HCT116 (cell line): Measurements from ENCODE around the gene CPM. TPM values are rescaled to one million over a fixed set of nuclear protein-coding genes. Genes with fewer than 3 reads are reported as not detected.

ENCODE experiments used
- ATAC-seq: fragments of 200-7000 bp; cut with Tn5 transposase; 2 replicates; pipeline ENCODE4 v1.9.1; 2020; ENCODE audit warnings: mild to moderate bottlenecking, moderate library complexity
- BruUV-seq: library from RNA; stranded (reverse); fragments of 400-500 nt; replicated peaks from 2 replicates; lab custom pipeline; 2021; lab: Mats Ljungman, UMichigan
- CTCF ChIA-PET: fragments of 300-600 bp; sonication (Branson Sonifier 250); formaldehyde crosslinking; loops from one replicate; lab custom pipeline; 2021; ENCODE audit warnings: antibody characterized with exemption; lab: Charles Lee
- POLR2A ChIA-PET: fragments of 300-600, 350-600 bp; sonication (Branson Sonifier 250); formaldehyde crosslinking; loops from one replicate; lab custom pipeline; 2021; ENCODE audit warnings: antibody characterized with exemption; lab: Charles Lee
- RAD21 ChIA-PET, 2 experiments: fragments of 300-600 bp; sonication (Branson Sonifier 250); formaldehyde crosslinking; loops; one replicate each; lab custom pipeline; 2023; ENCODE audit warnings: low total read pairs in 2 of 2; ENCODE audit not compliant: uncharacterized antibody in 2 of 2, unreplicated experiment in 2 of 2, low non-redundant PET in 1 of 2; lab: Charles Lee
- DNase-seq: peaks from one replicate; pipeline ENCODE4 v3.0.0-alpha.2; 2010; ENCODE audit warnings: low read depth, low spot score
- H2AFZ ChIP-seq: fragments of 200-600 bp; shearing (Covaris generic), sonication (generic); 2 replicates; pipeline ENCODE4 v1.6.1; 2017; ENCODE audit warnings: low read depth, mixed run types, mixed read lengths, antibody characterized with exemption, low read length; ENCODE audit not compliant: poor library complexity, severe bottlenecking
- H3K27ac ChIP-seq: 2 replicates; pipeline ENCODE4 v1.5.1; 2012; ENCODE audit warnings: low read depth, low read length
- H3K27me3 ChIP-seq: fragments of 200-600 bp; sonication (generic); 2 replicates; pipeline ENCODE4 v1.6.1; 2016; ENCODE audit warnings: mixed run types, low read length, mixed read lengths; ENCODE audit not compliant: insufficient read depth
- H3K36me3 ChIP-seq, 2 experiments: fragments of 200-500 bp in 1 of 2; fragments of 200-600 bp in 1 of 2; sonication (Bioruptor generic) in 1 of 2; sonication (generic) in 1 of 2; 2 replicates each; pipeline versions ENCODE4 v1.5.1 to v1.6.1; 2014 to 2016; ENCODE audit warnings: low read length in 2 of 2, inconsistent platforms in 1 of 2, mixed read lengths in 1 of 2, mixed run types in 1 of 2; ENCODE audit not compliant: insufficient read depth in 2 of 2, control insufficient read depth in 1 of 2
- H3K4me1 ChIP-seq, 2 experiments: fragments of 200-600 bp in 1 of 2; sonication (generic) in 1 of 2; 2 replicates each; pipeline versions ENCODE4 v1.5.1 to v1.6.1; 2012 to 2017; ENCODE audit warnings: low read length in 2 of 2, inconsistent platforms in 1 of 2, mild to moderate bottlenecking in 1 of 2, mixed read lengths in 1 of 2, mixed run types in 1 of 2, moderate library complexity in 1 of 2; ENCODE audit not compliant: insufficient read depth in 2 of 2, control insufficient read depth in 1 of 2
- H3K4me2 ChIP-seq: fragments of 200-600 bp; sonication (generic); 2 replicates; pipeline ENCODE4 v1.6.1; 2017; ENCODE audit warnings: mixed run types, low read length, mixed read lengths
- H3K4me3 ChIP-seq, 2 experiments: fragments of 200-600 bp in 1 of 2; sonication (generic) in 1 of 2; replicated peaks in 1 of 2; 2 replicates each; pipeline ENCODE4 v1.5.1; 2011 to 2016; ENCODE audit warnings: low read length in 2 of 2, control low read depth in 1 of 2, low read depth in 1 of 2, mild to moderate bottlenecking in 1 of 2, mixed read lengths in 1 of 2, mixed run types in 1 of 2
- H3K79me2 ChIP-seq: fragments of 200-600 bp; sonication (generic); 2 replicates; pipeline ENCODE4 v1.6.1; 2017; ENCODE audit warnings: mild to moderate bottlenecking, mixed run types, low read length, moderate library complexity, mixed read lengths; ENCODE audit not compliant: insufficient read depth
- H3K9ac ChIP-seq: fragments of 200-600 bp; sonication (generic); 2 replicates; pipeline ENCODE4 v1.6.1; 2016; ENCODE audit warnings: low read length, mixed read lengths
- H3K9me2 ChIP-seq: fragments of 200-600 bp; sonication (generic), shearing (Covaris generic); 2 replicates; pipeline ENCODE4 v1.6.1; 2017; ENCODE audit warnings: mixed run types, mild to moderate bottlenecking, moderate library complexity; ENCODE audit not compliant: insufficient read depth
- H3K9me3 ChIP-seq, 2 experiments: fragments of 200-500 bp in 1 of 2; fragments of 200-600 bp in 1 of 2; sonication (Bioruptor generic) in 1 of 2; sonication (generic) in 1 of 2; 2 replicates each; pipeline ENCODE4 v1.6.1; 2014 to 2017; ENCODE audit warnings: low read length in 2 of 2, mixed read lengths in 2 of 2, inconsistent platforms in 1 of 2, low read depth in 1 of 2, mild to moderate bottlenecking in 1 of 2, mixed run types in 1 of 2, moderate library complexity in 1 of 2; ENCODE audit not compliant: control insufficient read depth in 1 of 2, insufficient read depth in 1 of 2
- H4K20me1 ChIP-seq: fragments of 200-600 bp; sonication (generic), shearing (Covaris generic); 2 replicates; pipeline ENCODE4 v1.6.1; 2017; ENCODE audit warnings: mixed run types, mild to moderate bottlenecking, moderate library complexity; ENCODE audit not compliant: insufficient read depth
- ELF1 ChIP-seq: IDR thresholded peaks from 2 replicates; pipeline ENCODE4 v1.6.1; 2012; ENCODE audit warnings: low read depth, borderline replicate concordance
- EZH2phosphoT487 ChIP-seq: fragments of 200-600 bp; IDR thresholded peaks from 2 replicates; pipeline ENCODE4 v1.6.1; 2018; ENCODE audit warnings: antibody characterized with exemption, borderline replicate concordance
- POLR2A ChIP-seq: IDR thresholded peaks from 2 replicates; pipeline ENCODE4 v1.7.0; 2011; ENCODE audit warnings: borderline replicate concordance; ENCODE audit not compliant: insufficient read depth, insufficient read length; ENCODE audit errors: extremely low read depth
- RAD21 ChIP-seq: IDR thresholded peaks from 2 replicates; pipeline ENCODE4 v1.6.1; 2012; ENCODE audit warnings: low read depth, mild to moderate bottlenecking
- SP1 ChIP-seq: IDR thresholded peaks from 2 replicates; pipeline ENCODE4 v1.6.1; 2012; ENCODE audit warnings: low read depth
- TCF7L2 ChIP-seq: IDR thresholded peaks from 2 replicates; pipeline ENCODE4 v1.7.0; 2011; ENCODE audit warnings: borderline replicate concordance, inconsistent platforms; ENCODE audit not compliant: insufficient read depth, insufficient read length; ENCODE audit errors: extremely low read depth
- ZFX ChIP-seq: fragments of 450-650 bp; IDR thresholded peaks from 2 replicates; pipeline ENCODE4 v1.6.1; 2017
- intact Hi-C: fragments of 100-400 bp; cut with micrococcal nuclease; formaldehyde crosslinking; loops from 2 replicates; pipeline ENCODE4 v1.10.0; 2022
- total RNA-seq: library from RNA; stranded (reverse); gene quantifications from one replicate; pipeline ENCODE4 v1.2.1, GENCODE V29; 2021; ENCODE audit not compliant: unreplicated experiment
- TF ChIP-seq, protein P1 (sequence below), 3 experiments: fragments of 200-600 bp in 1 of 3; sonication (generic) in 1 of 3; IDR thresholded peaks in 2 of 3; conservative IDR thresholded peaks in 1 of 3; 2 replicates each; pipeline ENCODE4 v1.5.1; 2012 to 2017; ENCODE audit warnings: low read depth in 2 of 3, low read length in 2 of 3, antibody characterized with exemption in 1 of 3, borderline replicate concordance in 1 of 3, control low read depth in 1 of 3, mild to moderate bottlenecking in 1 of 3, mixed read lengths in 1 of 3, mixed run types in 1 of 3, moderate library complexity in 1 of 3; ENCODE audit not compliant: insufficient read depth in 1 of 3
- TF ChIP-seq, protein P2 (sequence below): IDR thresholded peaks from 2 replicates; pipeline ENCODE4 v1.6.1; 2011; ENCODE audit warnings: mild to moderate bottlenecking, low read length, moderate library complexity; ENCODE audit not compliant: insufficient replicate concordance; ENCODE audit errors: extremely low read depth
- TF ChIP-seq, protein P3 (sequence below): IDR thresholded peaks from 2 replicates; pipeline ENCODE4 v1.6.1; 2012

The CPM gene
- total RNA-seq, 1 experiment from 2014 or later, result 5.3 TPM

DNA sequence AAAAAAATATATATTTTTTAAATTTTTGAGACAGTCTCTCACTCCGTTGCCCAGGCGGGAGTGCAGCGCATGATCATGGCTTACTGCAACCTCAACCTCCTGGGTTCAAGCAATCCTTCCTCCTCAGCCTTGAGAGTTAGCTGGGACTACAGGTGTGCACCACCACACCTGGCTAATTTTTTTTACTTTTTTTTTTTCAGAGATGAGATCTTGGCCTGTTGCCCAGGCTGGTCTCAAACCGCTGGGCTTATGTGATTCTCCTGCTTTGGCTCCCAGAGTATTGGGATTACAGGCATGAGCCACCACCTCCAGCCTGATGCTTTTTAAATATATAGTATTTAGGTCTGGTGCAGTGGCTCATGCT lies 100.5 kb downstream of the CPM start (continued):
- TF ChIP-seq TCF7L2 (no peak), ZFX (no peak)

DNA sequence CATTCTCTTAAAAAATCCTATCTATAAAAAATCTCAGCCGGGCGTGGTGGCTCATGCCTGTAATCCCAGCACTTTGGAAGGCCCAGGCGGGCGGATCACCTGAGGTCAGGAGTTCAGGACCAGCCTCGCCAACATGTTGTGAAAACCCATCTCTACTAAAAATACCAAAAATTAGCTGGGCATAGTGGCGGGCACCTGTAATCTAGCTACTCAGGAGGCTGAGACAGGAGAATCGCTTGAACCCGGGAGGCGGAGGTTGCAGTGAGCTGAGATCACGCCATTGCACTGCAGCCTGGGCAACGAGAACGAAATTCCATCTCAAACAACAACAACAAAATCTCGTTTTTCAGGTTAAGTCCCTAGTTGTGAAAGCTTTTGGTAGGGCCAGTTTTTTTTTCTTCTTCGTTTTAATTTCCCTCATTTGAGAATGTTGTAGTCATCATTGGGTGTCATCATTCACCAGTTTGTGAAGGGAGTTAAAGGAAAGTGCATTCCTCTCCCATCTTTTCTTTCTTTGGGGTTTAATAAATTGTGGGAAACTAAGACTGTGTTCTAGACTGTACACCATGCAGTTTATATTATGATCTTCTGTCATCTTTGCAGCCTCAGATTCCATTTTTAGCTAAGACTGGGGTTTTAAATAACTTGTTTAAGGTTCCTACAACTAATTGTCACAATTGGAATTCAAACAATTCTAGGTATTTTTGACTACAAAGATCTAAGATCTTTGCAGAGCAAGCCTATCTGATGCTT lies 101.0 kb downstream of the CPM start:
- TF ChIP-seq RAD21 (no peak), SP1 (no peak), TCF7L2 (no peak), EZH2phosphoT487 (no peak), POLR2A (no peak), ZFX (no peak), ELF1 (no peak)
- TF ChIP-seq, protein P1, sequence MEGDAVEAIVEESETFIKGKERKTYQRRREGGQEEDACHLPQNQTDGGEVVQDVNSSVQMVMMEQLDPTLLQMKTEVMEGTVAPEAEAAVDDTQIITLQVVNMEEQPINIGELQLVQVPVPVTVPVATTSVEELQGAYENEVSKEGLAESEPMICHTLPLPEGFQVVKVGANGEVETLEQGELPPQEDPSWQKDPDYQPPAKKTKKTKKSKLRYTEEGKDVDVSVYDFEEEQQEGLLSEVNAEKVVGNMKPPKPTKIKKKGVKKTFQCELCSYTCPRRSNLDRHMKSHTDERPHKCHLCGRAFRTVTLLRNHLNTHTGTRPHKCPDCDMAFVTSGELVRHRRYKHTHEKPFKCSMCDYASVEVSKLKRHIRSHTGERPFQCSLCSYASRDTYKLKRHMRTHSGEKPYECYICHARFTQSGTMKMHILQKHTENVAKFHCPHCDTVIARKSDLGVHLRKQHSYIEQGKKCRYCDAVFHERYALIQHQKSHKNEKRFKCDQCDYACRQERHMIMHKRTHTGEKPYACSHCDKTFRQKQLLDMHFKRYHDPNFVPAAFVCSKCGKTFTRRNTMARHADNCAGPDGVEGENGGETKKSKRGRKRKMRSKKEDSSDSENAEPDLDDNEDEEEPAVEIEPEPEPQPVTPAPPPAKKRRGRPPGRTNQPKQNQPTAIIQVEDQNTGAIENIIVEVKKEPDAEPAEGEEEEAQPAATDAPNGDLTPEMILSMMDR (IDR thresholded peaks at IDR 0.05 in 2 of 3, conservative IDR thresholded peaks at IDR 0.05 in 1 of 3; ENCODE audit: borderline replicate concordance in 1 of 3, insufficient read depth in 1 of 3, low read depth in 2 of 3, low read length in 2 of 3), result no peak
- TF ChIP-seq, protein P2, sequence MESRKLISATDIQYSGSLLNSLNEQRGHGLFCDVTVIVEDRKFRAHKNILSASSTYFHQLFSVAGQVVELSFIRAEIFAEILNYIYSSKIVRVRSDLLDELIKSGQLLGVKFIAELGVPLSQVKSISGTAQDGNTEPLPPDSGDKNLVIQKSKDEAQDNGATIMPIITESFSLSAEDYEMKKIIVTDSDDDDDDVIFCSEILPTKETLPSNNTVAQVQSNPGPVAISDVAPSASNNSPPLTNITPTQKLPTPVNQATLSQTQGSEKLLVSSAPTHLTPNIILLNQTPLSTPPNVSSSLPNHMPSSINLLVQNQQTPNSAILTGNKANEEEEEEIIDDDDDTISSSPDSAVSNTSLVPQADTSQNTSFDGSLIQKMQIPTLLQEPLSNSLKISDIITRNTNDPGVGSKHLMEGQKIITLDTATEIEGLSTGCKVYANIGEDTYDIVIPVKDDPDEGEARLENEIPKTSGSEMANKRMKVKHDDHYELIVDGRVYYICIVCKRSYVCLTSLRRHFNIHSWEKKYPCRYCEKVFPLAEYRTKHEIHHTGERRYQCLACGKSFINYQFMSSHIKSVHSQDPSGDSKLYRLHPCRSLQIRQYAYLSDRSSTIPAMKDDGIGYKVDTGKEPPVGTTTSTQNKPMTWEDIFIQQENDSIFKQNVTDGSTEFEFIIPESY, result no peak
- TF ChIP-seq, protein P3, sequence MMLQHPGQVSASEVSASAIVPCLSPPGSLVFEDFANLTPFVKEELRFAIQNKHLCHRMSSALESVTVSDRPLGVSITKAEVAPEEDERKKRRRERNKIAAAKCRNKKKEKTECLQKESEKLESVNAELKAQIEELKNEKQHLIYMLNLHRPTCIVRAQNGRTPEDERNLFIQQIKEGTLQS, result no peak
- RAD21 ChIA-PET, result interaction anchor here in 1 of 2 experiments (0.6 kb wide), 1 partner anchor 228 kb away, joined by 3 read pairs; no protein-coding TSS in a partner anchor
- POLR2A ChIA-PET, result no interaction called here
- Histone ChIP-seq H3K79me2 (peaks cover 60% of the 10 kb centered on the region), H3K9me3 (no peaks in the 10 kb centered on the region), H4K20me1 (peaks cover 4% of the 10 kb centered on the region; the same call in 1 of the 2 replicates), H3K9me2 (no peaks in the 10 kb centered on the region), H3K4me2 (no peak overlapping the region), H3K36me3 (peaks cover 43 to 50% of the 10 kb centered on the region in 2 experiments), H3K4me1 (no peaks in the 10 kb centered on the region), H2AFZ (no peak overlapping the region), H3K9ac (no peak overlapping the region), H3K4me3 (no peak overlapping the region), H3K27me3 (no peaks in the 10 kb centered on the region), H3K27ac (no peak overlapping the region)
- no TSS peak for BruUV-seq
- DNase-seq (no peak), ATAC-seq (no peak)
- CTCF ChIA-PET, result no interaction called here
- intact Hi-C loops, result no loop called here
